ENCODE results near the gene AGAP1.

AGAP1 gene

DNA sequence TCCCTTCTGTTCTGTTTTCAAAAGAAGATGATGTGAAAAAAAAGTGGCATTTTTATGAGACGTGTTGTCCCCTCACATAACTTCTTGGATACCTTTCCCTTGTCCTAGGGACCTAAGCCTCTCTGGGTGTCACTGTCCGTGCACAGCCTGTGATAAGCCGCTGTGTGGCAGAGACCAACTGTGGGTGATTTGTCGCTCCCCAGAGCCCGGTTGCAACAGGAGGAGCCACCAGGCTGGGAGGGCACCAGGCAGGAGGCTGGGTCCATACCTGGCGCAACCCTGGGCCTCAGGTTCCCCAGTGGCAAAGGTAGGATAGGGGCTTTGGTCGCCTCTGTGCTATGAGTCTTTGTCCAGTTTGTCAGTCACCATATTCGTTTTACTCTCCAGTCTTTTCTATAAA is 82.1 kb downstream of the AGAP1 start:
- no peak for FAIRE-seq
- TF ChIP-seq POLR2AphosphoS5 (IDR thresholded peaks at IDR 0.05; ENCODE audit: low read depth, low read length) (no peak), TAF1 (IDR thresholded peaks at IDR 0.05; ENCODE audit: borderline replicate concordance, low read depth, low read length) (no peak), POLR2A (IDR thresholded peaks at IDR 0.05; ENCODE audit: low read depth, low read length) (no peak)
- no peak for DNase-seq (ENCODE audit: insufficient read length)

- TF ChIP-seq TAF1 (IDR thresholded peaks at IDR 0.05; ENCODE audit: borderline replicate concordance, low read depth, low read length): no peak
- TF ChIP-seq POLR2A (IDR thresholded peaks at IDR 0.05; ENCODE audit: low read depth, low read length): no peak
- TF ChIP-seq POLR2AphosphoS5 (IDR thresholded peaks at IDR 0.05; ENCODE audit: low read depth, low read length): no peak
These were observed 82.6 kb downstream of the AGAP1 start for GRCh38 chr2:235576337-235576910.

DNA sequence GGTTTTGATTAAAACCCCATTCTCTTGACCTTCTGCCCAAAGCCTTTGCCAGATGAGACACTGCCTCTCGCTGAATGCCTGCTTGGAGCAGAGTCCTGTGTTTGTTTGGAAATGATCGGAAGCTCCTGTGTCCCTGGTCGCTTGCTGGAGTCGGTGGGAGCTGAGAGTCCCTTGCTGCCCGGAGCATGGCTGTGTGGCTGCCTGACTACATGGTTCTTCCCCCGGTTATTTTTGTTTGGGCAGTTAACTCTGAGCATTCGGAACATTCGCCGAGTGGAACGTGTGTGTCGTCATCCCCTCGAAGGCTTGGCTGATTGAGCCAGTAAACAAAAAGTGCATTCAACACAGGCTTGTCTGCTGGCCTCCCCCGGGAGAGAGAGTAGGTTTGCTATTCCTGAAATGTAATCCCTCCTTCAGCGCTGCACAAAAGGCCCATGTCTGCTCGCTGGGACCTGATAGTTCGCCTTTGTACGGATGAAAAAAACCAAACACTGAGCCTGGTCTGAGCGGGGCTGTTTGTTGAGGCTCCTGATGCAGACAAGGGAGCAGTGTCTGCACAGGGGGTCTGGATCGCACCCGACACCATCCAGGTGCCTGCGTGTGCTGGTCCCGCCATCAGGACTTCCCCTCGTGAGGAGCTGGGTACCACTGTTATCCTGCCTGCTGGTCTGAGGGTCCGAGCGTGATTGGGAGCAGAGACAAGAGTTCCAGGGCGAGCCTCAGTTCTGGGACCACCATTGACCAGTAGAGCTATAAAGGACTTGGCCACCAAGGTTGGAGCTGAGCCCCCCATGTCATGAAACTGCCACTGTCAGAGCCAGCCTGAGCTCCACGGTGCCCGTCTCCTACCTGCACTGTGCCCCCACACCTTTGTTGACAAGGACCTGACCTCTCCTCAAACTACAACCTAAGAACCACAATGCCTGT is 83.8 kb downstream of the AGAP1 start:
- TF ChIP-seq POLR2A (IDR thresholded peaks at IDR 0.05; ENCODE audit: low read depth, low read length) (no peak), TAF1 (IDR thresholded peaks at IDR 0.05; ENCODE audit: borderline replicate concordance, low read depth, low read length) (no peak), POLR2AphosphoS5 (IDR thresholded peaks at IDR 0.05; ENCODE audit: low read depth, low read length) (no peak)
- DNase-seq (ENCODE audit: insufficient read length): no peak
- no peak for FAIRE-seq

More at GRCh38 chr2:235576337-235576910, 82.6 kb downstream of the AGAP1 start:
- FAIRE-seq (no peak), DNase-seq (ENCODE audit: insufficient read length) (no peak)

- no peak for FAIRE-seq
- no peak for DNase-seq (ENCODE audit: insufficient read length)
- TF ChIP-seq POLR2A (IDR thresholded peaks at IDR 0.05; ENCODE audit: low read depth, low read length): no peak
- TF ChIP-seq POLR2AphosphoS5 (IDR thresholded peaks at IDR 0.05; ENCODE audit: low read depth, low read length): no peak
- no peak for TF ChIP-seq TAF1 (IDR thresholded peaks at IDR 0.05; ENCODE audit: borderline replicate concordance, low read depth, low read length)
These were observed 85.3 kb downstream of the AGAP1 start for GRCh38 chr2:235579128-235579527.

DNA sequence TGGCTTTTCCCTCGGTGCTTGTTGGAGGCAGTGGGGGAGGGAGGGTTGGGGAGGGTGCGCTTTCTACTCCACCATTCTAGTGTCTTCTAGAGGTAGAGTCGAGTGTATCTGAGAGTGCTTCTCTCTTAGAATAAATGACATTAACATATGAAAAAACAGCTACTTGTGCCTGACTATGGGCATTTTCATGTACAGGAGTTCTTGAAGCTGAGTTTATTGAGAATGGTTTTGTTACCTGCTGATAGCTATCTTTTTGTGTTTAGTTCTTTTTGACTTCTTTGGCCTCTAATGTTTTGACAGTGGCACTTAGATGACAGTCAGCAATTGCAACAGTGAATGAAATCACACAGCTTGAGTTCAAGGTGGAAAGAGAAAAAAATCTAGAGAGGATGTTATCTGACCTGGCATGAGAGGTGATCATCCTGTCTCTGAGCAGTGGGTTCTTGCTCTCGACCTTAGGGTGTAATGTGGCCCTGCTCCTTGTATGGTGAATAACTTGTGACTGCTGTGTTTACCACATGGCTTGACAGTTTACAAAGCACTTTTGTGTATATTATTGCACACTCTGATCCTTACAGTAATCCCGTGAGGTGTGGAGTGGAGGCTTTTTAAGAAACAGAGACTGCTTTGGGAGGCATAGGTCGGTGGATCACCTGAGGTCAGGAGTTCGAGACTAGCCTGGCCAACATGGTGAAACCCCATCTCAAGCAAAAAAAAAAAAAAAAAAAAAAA is 86.7 kb downstream of the AGAP1 start:
- no peak for FAIRE-seq

DNA sequence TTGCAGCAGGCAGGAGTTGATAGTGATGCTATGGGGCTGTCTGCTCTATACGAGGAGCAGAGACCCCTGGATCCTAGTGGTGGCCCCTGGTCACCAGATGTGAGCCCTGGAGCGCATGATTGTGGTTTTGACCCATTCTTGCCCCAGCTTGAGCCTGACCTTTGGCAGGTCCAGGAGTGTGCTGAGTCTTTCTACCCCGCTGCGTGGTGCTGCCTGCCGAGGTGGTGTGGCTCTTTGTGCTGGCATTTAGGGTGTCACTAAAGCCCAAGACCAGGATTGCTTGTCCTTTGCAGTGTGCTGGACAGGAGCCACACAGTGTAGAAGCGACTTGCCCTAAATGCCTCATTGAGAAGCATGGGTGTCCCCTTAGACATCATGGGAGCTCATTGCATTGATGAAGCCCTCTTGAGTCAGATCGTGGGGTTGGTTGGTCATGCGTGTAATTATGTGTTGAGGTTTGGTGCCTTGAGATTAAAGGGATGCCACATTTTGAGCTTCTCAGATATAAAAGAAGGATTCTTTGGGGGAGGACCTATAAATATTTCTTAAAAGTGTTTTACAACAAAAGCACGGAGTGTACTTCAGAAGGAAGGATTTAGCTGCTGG is 88.3 kb downstream of the AGAP1 start:
- DNase-seq (ENCODE audit: insufficient read length): no peak
- FAIRE-seq: no peak
- TF ChIP-seq TAF1 (IDR thresholded peaks at IDR 0.05; ENCODE audit: borderline replicate concordance, low read depth, low read length) (no peak), POLR2AphosphoS5 (IDR thresholded peaks at IDR 0.05; ENCODE audit: low read depth, low read length) (no peak), POLR2A (IDR thresholded peaks at IDR 0.05; ENCODE audit: low read depth, low read length) (no peak)

More for the DNA sequence above, 86.7 kb downstream of the AGAP1 start:
- TF ChIP-seq POLR2A (IDR thresholded peaks at IDR 0.05; ENCODE audit: low read depth, low read length) (no peak), POLR2AphosphoS5 (IDR thresholded peaks at IDR 0.05; ENCODE audit: low read depth, low read length) (no peak), TAF1 (IDR thresholded peaks at IDR 0.05; ENCODE audit: borderline replicate concordance, low read depth, low read length) (no peak)
- DNase-seq (ENCODE audit: insufficient read length): no peak

DNA sequence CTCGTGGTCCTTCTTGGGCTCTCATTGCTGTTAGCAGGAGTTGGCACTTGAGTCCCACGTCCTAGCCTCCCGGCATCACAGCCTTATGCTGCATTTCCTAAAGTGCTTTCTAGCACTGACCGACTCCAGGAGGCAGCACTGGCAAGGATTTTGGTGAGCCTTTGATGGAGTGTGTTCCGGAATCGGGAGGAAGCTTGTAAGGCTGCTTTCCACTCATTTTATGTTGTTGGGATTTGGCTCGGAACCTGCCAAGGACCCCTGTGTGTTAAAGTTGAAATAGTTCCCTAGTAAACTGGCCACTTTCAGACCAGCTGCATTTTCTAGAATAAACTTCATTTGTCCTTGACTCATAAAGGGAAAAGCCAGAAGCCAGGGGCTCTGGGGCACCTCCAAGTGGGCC is 88.9 kb downstream of the AGAP1 start:
- no peak for DNase-seq (ENCODE audit: insufficient read length)
- no peak for TF ChIP-seq POLR2A (IDR thresholded peaks at IDR 0.05; ENCODE audit: low read depth, low read length)
- TF ChIP-seq POLR2AphosphoS5 (IDR thresholded peaks at IDR 0.05; ENCODE audit: low read depth, low read length): no peak
- TF ChIP-seq TAF1 (IDR thresholded peaks at IDR 0.05; ENCODE audit: borderline replicate concordance, low read depth, low read length): no peak
- FAIRE-seq: no peak

- FAIRE-seq: no peak
- no peak for DNase-seq (ENCODE audit: insufficient read length)
- TF ChIP-seq TAF1 (IDR thresholded peaks at IDR 0.05; ENCODE audit: borderline replicate concordance, low read depth, low read length) (no peak), POLR2A (IDR thresholded peaks at IDR 0.05; ENCODE audit: low read depth, low read length) (no peak), POLR2AphosphoS5 (IDR thresholded peaks at IDR 0.05; ENCODE audit: low read depth, low read length) (no peak)
These were observed 89.3 kb downstream of the AGAP1 start for GRCh38 chr2:235583144-235583543.

DNA sequence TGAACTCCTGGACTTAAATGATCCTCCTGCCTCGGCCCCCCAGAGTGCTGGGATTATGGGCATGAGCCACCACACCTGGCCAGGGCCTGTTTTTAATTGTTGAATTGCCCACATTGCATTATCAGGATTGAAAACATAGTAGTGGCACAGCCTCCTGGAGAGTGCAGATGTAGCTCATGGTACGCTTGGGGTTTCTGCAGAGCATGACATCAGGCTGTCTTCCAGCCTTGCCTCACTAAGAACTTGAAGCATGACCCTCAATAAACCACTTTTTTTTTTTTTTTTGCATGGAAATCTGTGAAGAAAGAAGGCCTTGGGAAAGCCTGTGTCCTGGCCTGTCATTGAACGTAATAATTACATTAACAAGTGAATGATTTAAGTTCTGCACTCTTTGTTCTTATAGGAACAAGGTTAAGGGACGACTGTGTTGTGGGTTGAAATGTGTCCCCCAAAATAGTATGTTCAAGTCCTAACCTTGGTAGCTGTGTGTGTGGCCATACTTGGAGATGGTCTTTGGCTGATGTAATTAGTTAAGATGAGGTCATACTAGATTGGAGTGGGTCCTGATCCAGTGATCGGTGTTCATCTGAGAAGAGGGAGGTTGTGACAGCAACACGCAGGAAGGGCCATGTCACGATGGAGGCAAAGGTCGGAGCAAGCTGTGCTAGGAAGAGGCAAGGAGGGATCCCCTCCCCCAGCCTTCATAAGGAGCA is 90.2 kb downstream of the AGAP1 start:
- TF ChIP-seq TAF1 (IDR thresholded peaks at IDR 0.05; ENCODE audit: borderline replicate concordance, low read depth, low read length) (no peak), POLR2A (IDR thresholded peaks at IDR 0.05; ENCODE audit: low read depth, low read length) (no peak), POLR2AphosphoS5 (IDR thresholded peaks at IDR 0.05; ENCODE audit: low read depth, low read length) (no peak)

GRCh38 chr2:235584638-235585007 is 90.8 kb downstream of the AGAP1 start:
- no peak for TF ChIP-seq POLR2AphosphoS5 (IDR thresholded peaks at IDR 0.05; ENCODE audit: low read depth, low read length)
- TF ChIP-seq TAF1 (IDR thresholded peaks at IDR 0.05; ENCODE audit: borderline replicate concordance, low read depth, low read length): no peak
- TF ChIP-seq POLR2A (IDR thresholded peaks at IDR 0.05; ENCODE audit: low read depth, low read length): no peak
- FAIRE-seq (no peak), DNase-seq (ENCODE audit: insufficient read length) (no peak)

More for the DNA sequence above, 90.2 kb downstream of the AGAP1 start:
- DNase-seq (ENCODE audit: insufficient read length) (no peak), FAIRE-seq (no peak)

Measured in GM12892 (cell line).